HPDE6-E6E7 (cell line): Measurements from ENCODE around the gene FARS2.

Experiments used
- DNase-seq: peaks from one replicate; pipeline ENCODE4 v3.0.0; 2011; ENCODE audit warnings: missing footprints; ENCODE audit errors: extremely low spot score

The FARS2 gene

DNA sequence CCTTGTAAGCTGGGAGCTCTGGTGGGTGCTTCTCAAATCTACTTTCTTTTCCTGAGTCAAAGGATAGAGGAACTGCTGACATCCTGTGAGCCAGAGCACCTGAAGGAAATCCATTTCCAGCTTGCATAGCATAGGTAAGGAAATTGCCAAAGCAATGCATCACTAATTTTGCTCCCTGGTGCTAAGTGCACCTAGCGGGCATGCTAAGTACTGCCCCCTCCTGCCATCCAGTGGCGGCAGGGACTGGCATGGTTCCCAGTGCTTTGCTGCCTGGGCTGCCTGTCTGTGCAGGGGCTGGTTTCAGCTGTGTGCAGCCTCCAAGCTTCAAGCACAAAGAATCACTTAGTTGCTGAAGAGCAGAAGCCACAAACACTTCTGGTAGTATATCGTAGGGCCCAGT, 63.9 kb downstream of the FARS2 start:
- no peak for DNase-seq

DNA sequence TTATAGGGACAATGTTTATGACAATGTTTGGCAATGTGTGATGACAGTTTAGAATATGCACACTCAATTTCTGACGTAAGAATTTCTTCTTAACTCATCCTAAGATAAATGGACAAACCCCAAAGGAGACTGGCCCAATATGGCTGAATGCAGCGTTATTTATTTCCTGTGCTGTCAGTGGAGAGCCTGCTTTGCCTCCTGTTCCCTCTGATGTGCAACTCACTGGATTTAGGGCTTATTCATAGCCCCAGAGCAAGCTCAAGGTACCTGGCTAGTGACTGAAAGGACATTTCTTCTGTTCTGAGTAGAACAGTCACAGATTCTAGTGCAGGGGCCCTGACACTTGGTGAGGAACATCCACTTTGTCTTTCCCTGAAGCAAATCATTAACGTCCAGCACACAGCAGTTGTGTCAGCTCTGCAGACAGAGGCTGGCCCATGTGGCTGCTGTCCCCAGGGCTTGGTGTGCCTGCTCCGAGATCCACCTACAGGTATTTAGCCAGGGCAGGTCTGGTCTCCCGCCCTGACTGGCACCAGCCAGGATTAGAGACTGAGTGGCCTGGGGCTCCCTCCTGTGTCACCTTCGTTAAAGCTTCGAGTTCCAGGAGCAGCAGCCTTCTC, 64.8 kb downstream of the FARS2 start:
- DNase-seq = no peak

DNA sequence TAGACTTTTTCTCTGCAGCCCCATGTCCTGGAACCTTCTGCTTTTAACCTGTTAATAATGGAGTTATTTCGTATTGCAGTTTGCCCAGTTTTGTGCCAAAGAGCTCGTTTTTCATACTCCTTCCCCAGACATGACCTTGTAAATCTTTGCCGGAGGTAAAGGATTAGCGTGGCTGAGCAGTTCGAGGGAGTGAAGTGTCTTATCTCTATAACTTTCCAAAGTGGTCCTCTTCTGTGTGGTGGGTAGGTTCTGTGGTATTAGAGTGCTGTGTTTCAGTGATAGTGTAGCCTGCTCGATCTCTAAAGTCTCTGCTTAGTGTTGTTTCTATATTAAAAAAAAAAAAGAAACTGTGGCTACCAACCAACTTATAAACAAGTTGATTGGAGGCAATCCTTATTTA, 67.5 kb downstream of the FARS2 start:
- DNase-seq = no peak

DNA sequence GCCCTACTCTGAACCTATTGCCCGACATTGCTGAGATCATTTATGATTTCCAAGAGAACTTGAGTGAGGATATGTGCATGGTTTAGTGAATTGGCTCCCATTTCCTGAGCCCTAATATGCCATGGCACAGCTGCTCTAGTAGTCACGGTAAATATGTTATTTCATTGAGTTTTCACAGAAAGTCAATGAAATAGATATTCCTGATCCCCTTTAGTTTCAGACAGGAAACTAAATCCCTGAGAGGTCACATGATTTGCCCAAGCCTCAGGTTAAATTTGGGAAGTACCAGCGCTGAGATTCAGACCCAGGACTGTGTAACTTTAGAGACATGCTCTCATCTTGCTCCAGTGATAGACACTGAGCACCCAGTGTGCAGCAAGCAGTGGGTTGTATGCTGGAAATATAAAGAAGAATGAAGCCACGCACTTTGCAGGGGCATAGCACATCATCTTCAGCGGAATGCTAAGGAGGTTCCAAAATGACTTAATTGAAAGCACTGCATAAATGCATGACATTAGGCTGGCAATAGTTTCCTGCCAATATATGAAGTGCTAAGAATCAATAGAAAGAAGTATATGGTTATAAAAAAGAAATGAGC, 70.6 kb downstream of the FARS2 start:
- no peak for DNase-seq

DNA sequence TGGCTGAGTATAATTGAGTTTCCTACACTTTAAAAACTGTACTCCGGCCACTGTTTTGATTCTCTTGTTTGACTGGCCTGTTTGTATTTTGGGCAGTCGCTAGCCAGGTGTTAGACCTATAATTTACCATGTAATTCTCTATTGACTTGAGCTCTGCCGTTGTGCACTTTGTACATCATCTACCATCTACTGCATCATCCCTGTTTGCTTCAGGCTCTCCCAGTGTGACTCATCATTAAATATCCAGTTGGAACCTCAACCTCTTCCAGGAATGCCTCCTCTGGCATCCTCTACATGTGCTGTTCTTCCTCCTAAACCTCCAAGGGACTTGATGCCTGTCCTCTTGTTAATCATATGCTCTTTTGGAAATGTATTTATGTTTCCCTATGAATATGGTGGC, 72.3 kb downstream of the FARS2 start:
- DNase-seq = no peak

DNA sequence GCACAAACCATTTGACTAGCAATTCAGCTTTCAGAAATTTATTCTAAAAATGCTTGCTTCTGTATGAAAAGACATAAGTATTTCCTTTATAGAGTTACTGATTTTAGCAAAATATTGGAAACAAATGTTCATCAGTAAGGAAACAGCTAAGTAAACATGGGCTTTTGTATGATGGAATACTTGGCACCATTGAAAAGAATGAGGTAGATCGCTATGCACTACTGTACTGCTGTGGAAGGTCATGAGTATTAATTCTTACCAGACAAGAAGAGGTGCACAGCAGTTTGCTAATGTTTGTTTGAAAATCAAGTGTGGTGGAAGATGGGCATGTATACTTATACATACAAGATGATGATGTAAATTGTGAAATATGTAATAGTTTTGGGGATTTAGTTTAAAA, 73.0 kb downstream of the FARS2 start:
- no peak for DNase-seq

DNA sequence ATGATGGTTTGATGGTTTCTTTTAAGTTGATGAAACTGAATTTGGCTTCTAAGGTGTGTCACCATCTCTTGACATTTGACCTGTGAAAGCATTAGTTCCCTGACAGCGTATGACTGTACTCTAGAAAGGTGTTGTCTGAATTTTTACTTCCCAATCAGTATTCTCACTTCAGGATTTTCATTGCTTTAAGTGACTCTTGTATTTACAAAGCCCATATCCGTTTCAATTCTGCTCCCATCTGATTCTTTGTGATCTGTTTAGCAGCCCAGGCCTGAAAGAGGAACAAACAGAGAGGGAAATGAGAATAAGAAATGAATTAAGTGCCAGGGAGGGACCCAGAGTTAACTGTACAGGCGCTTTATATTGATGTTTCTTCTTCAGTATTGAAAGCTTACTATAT, 73.7 kb downstream of the FARS2 start:
- DNase-seq = no peak

DNA sequence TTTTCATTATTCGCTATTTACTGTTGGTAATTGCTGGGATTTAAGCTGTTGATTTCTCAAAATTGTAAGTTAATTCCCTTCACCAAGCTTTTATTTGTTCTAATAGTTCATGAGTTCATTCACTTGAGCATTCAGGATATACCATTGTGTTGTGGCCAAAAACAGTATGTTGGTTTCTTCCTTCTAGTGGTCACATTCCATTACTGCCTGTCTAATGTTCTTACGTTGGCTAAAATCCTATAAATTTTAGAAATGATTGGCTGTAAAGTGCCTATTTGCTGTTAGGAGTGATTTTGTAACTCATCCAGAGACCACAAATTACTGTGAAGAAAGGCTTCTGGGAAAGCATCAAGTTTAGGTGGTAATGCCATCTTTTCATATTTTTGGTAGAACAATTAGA, 76.3 kb downstream of the FARS2 start:
- no peak for DNase-seq

DNA sequence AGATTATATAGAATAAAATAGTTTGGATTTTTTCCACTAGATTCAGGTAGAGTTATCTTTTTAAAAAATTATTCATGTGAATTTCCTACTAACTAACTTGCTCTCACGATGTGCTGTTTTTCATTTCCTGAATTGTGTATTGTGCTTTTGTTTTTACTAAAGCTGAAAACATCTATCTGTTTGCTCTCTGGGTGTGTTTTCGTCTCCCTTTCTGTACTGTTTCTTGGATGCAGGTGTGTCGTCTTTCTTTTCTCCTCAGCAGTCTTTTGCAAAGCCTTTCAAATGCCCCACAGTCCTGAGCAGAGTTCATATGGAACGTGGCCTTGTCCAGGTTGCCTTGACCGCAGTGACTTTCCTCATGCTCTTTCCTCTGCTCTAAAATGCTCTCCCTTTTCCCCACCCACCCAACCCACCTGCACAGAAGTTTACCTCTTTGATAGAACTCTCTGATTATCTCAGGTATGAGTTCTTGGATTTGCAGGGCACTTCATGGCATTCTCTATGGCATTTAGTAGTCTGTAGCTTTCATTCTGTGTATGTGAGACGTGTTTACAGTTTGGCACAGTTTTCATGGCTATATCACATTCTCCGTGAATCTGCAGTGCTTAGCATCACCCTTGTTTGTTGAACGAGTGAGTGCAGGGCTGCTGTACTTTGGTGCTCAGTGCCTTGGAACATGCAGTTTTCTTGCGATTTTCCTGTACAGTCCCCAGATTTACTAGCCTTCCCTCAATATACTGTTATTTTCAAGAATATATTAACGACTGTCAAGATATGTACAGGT, 77.1 kb downstream of the FARS2 start:
- DNase-seq = no peak

DNA sequence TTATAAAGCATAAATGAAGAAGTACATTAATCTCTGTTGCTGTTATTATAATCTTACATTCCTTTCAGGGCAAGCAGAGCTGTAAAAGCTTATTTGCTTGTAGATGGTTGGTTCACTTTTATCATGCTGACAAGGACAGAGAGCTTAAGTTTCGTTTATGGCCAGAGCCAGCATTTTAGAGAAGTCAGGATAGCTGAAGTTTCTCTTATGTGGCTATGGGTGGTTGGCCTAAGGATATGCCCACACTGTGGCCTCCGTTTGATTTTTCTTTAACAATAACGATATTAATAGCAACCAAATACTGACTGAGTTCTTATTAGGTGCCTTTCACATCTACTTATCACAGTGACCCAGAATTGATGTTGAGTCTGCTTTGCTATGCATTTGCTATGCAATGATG, 78.5 kb downstream of the FARS2 start:
- DNase-seq = no peak

DNA sequence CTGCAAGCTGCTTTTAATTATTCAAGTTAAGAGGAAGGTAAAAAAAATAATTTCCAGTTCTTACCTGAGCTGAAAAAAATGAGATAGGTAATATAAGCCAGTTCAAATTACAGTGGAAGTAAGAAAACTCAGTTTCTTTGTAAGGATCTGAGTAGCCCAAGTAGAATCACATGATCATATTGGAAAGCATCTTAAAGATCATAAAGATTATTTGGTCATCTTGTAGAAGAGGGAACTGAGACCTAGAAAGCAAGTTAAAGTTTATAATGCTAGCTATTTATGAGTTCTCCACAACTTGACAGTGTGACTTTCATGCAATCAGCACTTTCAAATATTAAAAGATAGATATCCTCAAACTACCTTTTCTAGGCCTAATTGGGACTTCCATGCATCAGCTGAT, 80.5 kb downstream of the FARS2 start:
- DNase-seq = no peak

DNA sequence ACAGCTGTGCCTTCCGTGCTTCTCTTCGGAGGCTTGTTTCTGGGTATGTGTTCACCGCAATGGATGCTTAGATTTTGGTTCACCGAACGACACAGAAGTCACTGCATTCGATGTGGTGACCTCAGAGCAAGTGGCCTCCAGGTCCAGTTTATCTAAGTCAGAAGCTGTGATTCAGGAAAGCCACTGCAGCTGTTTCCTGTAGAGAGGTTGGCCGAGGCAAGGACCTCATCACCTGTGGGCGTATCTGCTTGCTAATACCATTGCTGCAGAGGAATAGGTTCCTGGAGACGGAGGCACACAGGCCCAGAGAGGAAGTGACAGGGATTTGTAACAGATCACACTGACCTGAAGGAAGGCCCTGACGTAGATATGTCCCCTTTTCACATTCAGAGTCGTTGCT, 82.7 kb downstream of the FARS2 start:
- no peak for DNase-seq

DNA sequence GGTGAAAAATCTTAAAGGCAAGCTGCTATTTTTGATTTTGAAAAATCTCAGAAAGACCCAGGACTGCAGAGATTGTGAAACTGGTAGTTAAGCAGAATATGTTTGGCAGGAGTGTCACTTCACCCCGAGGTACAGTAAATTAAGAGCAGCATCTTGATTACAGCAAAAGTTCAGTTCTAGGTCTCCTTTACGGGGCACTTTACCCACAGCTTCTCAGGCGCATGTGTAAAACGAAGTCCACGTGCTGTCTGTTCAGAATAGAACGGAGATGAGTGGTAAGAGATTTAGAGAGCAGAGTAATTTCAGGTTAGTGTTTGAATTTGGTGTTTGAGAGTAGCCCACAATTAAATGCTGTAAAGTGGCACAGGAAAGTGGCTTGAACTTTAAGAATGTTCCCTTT, 84.0 kb downstream of the FARS2 start:
- no peak for DNase-seq

DNA sequence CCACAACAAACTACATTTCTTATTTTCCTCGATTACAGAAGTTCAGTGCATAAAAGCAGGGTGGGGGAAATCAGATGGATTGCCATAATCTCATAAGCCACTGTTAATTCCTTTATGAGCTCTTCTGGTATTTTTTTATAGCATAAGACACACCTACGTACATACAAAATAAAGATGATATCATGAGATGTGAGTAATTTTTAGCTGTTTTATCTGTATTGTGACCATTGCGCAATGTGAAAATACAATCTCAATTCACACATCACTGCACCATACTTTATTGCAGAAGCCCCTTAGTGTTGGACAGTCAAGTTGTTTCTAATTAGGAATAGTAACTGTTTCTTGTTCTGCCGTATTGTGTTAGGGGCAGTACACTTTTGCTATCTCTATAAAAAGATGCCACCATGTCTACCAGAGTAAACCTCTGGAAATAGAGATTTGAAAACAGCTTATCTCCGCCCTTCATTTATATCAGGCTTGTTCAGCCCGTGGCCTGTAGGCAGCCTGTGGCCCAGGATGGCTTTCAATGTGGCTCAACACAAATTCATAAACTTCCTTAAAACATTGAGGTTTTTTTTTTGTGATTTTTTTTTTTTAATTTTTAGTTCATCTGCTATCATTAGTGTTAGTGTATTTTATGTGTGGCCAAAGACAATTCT, 90.4 kb downstream of the FARS2 start:
- DNase-seq = no peak

DNA sequence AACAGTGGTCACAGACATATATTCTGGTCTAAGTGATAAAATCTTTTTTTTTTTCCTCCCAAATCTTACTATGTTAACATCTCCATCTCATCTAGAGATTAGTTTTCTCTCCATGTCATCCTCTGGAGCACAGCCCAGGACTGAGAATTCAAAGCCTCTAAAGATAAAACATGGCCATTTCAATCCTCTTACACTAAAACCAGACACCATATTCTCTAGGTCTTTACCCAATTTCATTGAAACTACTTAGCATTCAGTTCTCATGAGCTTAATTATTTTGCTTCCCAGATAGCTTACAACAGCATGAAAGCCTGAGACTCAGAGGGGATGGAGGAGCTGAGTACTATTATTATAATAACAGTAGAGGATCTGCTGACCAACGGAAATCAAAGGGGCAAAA, 92.7 kb downstream of the FARS2 start:
- no peak for DNase-seq

DNA sequence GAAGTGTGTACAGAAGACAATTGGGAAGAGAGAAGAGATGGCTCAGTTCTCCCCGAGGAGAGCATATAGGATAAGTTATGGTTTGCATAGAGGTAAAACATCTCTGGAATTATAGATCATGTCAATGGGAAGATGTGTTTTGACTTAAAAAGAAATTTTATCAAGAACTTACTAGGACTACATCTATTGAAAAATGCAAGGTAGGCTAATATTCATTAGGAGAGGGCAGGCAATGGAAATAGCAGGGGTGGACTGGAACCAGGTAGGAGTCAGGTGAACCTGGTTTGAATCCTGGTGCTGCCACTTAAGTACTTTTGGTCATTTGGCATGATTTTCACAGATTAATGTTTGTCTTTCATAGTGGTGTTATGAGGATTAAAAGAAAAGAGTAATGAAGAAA, 96.2 kb downstream of the FARS2 start:
- DNase-seq = no peak

DNA sequence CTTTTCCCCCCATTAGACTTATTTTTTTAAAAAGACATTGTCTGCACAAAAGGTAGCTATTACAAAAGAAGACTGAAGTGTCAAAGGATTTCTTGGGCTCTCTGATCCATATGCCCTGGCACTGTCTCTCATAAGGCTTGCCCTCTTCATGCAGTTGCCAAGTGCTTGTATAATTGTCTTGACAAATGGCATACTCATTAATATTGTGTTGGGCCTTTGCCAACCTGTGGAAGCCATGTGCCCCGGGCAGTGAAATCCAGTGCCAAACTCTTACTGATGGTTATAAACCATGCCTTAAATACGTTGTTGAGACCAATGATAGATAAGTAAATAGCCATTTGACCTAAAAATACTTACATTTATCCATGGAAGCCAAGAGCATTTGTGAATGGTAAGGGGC, 98.1 kb downstream of the FARS2 start:
- DNase-seq = no peak

DNA sequence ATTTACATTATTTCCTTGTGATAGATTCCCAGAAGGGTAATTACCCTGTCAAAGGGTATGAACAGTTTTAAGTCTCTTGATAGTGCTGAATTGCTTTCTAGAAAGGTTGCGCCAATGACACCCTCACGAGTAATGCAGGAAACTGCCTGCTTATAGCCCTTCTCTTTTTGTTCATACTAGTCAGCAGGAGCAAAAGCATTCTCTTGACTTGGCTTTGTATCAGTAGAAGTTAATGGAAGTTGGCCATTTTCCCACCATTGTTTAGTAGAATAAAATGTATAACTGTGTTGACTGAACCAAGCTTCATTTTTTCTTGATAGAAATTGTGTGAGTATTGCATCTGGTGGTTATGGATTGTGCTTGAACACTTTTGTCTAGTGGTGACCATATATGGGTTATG, 100.1 kb downstream of the FARS2 start:
- no peak for DNase-seq

DNA sequence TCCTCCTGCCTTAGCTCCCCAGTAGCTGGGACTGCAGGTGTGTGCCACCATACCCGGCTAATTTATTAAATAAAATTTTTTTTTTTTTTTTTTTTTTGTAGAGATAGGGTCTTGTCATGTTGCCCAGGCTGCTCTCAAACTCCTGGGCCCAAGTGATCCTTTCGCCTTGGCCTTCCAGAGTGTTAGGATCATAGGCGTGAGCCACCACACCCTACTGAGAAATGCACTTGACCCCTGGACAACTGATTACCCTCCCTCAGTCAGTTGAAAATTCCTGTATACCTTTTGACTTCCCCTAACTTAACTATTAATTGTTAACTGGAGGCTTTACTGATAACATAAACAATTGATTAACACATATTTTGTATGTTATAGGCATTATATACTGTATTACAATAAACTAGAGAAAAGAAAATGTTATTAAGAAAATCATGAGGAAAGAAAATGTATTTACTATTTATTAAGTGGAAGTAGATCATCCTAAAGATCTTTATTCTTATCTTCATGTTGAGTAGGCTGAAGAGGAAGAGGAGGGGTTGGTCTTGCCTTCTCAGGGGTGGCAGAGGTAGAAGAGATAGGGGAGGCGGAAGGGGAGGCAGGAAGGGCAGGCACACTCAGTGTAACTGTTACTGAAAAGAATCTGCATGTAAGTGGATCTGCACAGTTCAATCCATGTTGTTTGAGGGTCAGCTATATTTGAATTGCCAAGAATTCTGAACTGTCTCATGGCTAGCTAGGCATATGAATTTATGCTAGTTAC, 104.3 kb downstream of the FARS2 start:
- no peak for DNase-seq

DNA sequence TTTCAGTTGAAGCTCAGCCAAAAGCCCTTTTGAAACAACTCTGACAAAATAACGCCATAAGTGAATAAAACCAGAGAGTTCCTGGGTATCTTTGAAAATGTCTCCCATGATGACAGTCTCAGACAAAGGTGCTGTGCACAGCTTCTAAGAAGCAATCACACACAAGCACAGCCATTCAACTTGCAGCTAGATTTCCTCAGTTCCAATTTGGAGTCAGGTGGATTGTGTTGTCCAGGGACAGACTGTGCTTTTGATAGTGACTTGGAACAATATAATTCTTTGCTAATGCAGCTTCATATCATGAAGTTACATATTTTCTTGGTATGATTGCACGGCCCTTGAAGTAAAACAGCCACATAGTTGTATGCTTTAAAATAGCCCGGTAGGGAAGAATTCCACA, 105.6 kb downstream of the FARS2 start:
- DNase-seq = no peak

DNA sequence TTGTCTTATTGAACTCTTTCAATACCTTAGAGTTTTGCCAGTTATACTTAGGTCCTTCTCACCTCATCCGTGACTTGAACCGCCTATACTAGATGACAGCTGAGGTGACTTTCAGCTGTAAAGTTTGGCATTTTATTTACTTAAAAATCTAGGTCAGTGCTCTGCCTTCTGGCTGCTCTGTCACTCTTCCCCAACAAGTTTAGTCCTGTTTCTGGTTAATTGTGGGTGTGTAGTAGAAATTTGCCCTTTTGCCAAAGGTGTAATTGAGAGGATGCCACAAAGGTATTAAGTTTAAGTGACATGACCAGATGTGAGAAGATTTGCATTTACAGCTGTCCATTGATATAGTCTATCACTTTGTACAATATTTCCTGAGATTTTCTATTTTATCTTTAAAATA, 106.2 kb downstream of the FARS2 start:
- DNase-seq = no peak

DNA sequence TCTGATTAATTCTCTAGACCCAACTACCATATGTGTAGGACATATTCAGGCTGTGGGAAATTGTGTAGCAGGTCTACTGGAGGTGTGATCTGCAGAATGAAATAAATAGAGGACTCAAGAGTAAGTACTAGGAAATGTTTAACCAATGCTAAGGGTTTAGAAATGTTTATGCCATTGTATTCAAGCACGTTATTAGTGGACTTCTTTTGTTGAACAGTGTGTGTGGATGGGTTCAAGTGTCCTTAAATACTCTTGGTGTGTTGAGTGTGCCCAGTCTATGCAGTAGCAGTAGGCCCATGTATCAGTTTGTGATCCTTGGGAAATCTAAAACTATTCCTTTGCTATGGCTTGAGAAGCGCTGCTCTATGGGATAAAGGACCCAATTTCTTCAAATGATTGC, 112.1 kb downstream of the FARS2 start:
- DNase-seq = no peak
